Coronary artery (tissue), 2 donors: ENCODE results near the gene TWNK.
"Not testable (repeated sequence)": the region's sequence is repeated elsewhere in the genome, so short reads cannot be mapped to it uniquely, and the experiment has no call there.

Experiments used
- DNase-seq: peaks from one replicate; pipeline ENCODE4 v3.0.0-alpha.2; 2017; ENCODE audit warnings: low spot score
- H3K27ac ChIP-seq, 2 donors: fragments of 200-600 bp; sonication (generic); one replicate each; pipeline ENCODE4 v1.5.1; 2016 to 2019
- H3K4me3 ChIP-seq: fragments of 200-600 bp; sonication (generic); 2 replicates; pipeline ENCODE4 v1.5.1; 2016; ENCODE audit warnings: mild to moderate bottlenecking, moderate library complexity
- CTCF ChIP-seq: fragments of 200-600 bp; sonication (generic); IDR thresholded peaks from one replicate; pipeline ENCODE4 v1.5.1; 2019; ENCODE audit warnings: antibody characterized with exemption

Gene TWNK

GRCh38 chr10:101031796-101032636 lies 44.7 kb downstream of the TWNK start:
- no peak for TF ChIP-seq CTCF
- H3K27ac ChIP-seq: peak overlapping the region; percentile 95 to 100
- H3K4me3 ChIP-seq: peak overlapping the region; percentile 76
- peak; percentile 90 for DNase-seq

- DNase-seq: peak; percentile 87
- Histone ChIP-seq H3K4me3 (peak overlapping the region; percentile 76), H3K27ac (peak overlapping the region; percentile 95 to 100)
- TF ChIP-seq CTCF: no peak
Measured at GRCh38 chr10:101032637-101033224, 45.4 kb downstream of the TWNK start.

DNA sequence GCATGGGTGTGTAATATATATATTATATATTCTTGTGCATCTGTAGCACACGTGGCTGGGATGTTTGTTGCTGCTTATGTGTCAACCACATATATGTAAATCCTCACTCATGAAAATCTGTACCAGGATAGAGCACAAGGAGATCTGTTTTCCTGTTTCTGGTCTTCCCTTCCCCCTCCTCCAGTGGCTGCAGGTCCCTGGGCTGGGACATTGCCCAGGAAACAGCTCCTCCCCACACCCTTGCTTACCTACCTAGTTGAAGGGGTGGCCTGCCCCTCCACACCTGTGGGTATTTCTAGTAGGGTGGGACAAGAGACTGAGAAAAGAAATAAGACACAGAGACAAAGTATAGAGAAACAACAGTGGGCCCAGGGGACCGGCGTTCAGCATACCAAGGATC lies 45.9 kb downstream of the TWNK start:
- TF ChIP-seq CTCF: no peak
- Histone ChIP-seq H3K27ac (peak overlapping the region; percentile 95 to 100), H3K4me3 (peak overlapping the region; percentile 76)
- no peak for DNase-seq

DNA sequence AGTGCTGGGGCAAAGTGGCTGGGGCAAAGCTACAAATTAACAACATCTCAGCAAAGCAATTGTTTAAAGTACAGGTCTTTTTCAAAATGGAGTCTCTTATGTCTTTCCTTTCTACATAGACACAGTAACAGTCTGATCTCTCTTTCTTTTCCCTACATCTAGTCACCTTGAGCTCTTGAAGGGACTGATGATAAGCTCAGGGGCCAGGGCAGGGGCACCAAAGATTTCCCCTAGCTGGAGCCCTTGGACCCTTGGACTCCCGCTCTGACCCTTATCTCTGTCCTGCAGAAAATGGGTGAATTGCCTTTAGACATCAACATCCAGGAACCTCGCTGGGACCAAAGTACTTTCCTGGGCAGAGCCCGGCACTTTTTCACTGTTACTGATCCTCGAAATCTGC lies 47.1 kb downstream of the TWNK start:
- DNase-seq, H3K4me3 ChIP-seq, H3K27ac ChIP-seq: not testable (repeated sequence)

DNA sequence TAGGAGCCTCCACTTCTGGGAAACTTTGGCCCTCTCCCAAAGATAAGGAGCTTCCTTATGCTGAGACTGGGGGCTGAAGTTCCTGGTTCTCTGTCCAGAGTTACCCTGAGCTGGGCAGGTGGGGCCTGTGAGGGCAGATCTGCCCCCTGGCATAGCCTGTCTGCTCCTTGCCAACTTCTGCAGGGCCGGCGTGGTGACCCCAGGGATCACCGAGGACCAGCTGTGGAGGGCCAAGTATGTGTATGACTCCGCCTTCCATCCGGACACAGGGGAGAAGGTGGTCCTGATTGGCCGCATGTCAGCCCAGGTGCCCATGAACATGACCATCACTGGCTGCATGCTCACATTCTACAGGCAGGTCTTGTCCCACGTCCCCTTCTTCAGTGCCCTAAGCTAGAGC lies 48.0 kb downstream of the TWNK start:
- no peak overlapping the region for H3K27ac ChIP-seq
- no peak for TF ChIP-seq CTCF
- no peak for DNase-seq
- no peak overlapping the region for H3K4me3 ChIP-seq

DNA sequence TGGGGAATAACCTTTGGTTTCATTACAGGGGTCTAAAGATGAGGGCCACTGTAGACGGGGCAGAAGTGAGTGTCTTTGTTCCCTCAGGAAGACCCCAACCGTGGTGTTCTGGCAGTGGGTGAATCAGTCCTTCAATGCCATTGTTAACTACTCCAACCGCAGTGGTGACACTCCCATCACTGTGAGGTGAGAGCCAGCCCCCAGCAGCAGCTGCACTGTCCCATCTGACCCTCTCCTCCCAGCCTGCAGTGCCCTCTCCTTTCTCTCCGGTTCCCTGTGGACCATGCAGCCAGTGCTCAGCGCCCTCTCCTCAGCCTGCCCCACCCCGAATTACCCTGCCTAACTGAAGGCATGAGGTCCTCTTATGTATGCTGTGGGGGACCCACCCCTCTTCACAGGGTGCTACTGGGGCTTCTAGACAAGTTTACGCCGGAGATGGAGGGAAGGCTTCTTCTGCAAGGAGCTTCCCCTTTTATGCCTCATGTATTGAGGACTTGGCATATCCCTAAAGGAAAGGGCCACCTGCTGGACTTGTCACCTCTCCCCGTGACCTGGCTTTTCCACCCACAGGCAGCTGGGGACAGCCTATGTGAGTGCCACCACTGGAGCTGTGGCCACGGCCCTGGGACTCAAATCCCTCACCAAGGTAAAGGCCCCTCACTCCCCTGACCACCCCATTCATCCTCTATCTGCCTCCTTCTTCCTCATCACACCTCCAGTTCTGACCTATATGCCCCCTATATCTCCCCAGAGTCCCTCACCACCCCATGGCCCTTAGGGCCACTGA lies 48.8 kb downstream of the TWNK start:
- no peak for TF ChIP-seq CTCF
- Histone ChIP-seq H3K4me3 (no peak overlapping the region), H3K27ac (peak overlapping the region in 1 of 2 donors; percentile 4)
- DNase-seq: no peak

GRCh38 chr10:101036726-101037125 lies 49.4 kb downstream of the TWNK start:
- TF ChIP-seq CTCF: no peak
- DNase-seq: no peak
- Histone ChIP-seq H3K4me3 (no peak overlapping the region), H3K27ac (peak overlapping the region in 1 of 2 donors; percentile 4)
